Measurements from ENCODE around the gene PTPMT1.

The PTPMT1 gene

GRCh38 chr11:47532597-47533213 is 32.7 kb upstream of the PTPMT1 start:
- H3K27me3 ChIP-seq (replicated peaks in 2 of 5; ENCODE audit: control insufficient read depth in 4 of 5, insufficient read depth in 5 of 5, low read length in 4 of 5) = no peaks in the 10 kb centered on the region
- POLR2A ChIA-PET = interaction anchor here (0.6 kb wide), 1 partner anchor 11 kb away, joined by 4 read pairs; no protein-coding TSS in a partner anchor
- peaks cover 0 to 15% (median 6%) of the 10 kb centered on the region in 4 experiments for H3K4me1 ChIP-seq (ENCODE audit: control extremely low read depth in 1 of 4, control insufficient read depth in 4 of 4, insufficient read depth in 4 of 4, low read length in 3 of 4)
- WGBS (ENCODE audit: insufficient coverage) = 100% methylated on average over 1 of the region's 2 CpGs
- no peaks in the 10 kb centered on the region for H3K9me3 ChIP-seq (ENCODE audit: control extremely low read depth in 1 of 5, control insufficient read depth in 4 of 5, insufficient read depth in 2 of 5, low read depth in 1 of 5, low read length in 4 of 5)
- H3K27ac ChIP-seq (ENCODE audit: insufficient read depth in 1 of 2, low read depth in 1 of 2, low read length in 2 of 2, poor library complexity in 1 of 2, severe bottlenecking in 2 of 2) = peak overlapping the region; percentile 62 to 80
- peaks cover 4 to 10% (median 9%) of the 10 kb centered on the region in 4 experiments for H3K36me3 ChIP-seq (ENCODE audit: control insufficient read depth in 4 of 4, insufficient read depth in 4 of 4, low read length in 3 of 4)
- H3K4me3 ChIP-seq (ENCODE audit: control insufficient read depth in 1 of 7, extremely low read depth in 1 of 7, insufficient read depth in 4 of 7, low read depth in 2 of 7, low read length in 6 of 7) = no peak overlapping the region
- peak; percentile 32 to 83 (median 81) for DNase-seq
- CTCF ChIA-PET = interaction anchor here (1.0 to 4.1 kb wide), 9 partner anchors 9 to 84 kb away, joined by 3 to 20 read pairs (median 4); partner anchors contain the start of gene CELF1

- Histone ChIP-seq H3K9me3 (ENCODE audit: control extremely low read depth in 1 of 5, control insufficient read depth in 4 of 5, insufficient read depth in 2 of 5, low read depth in 1 of 5, low read length in 4 of 5) (no peaks in the 10 kb centered on the region), H3K4me1 (ENCODE audit: control extremely low read depth in 1 of 4, control insufficient read depth in 4 of 4, insufficient read depth in 4 of 4, low read length in 3 of 4) (peaks cover 0 to 16% (median 6%) of the 10 kb centered on the region in 4 experiments), H3K27ac (ENCODE audit: insufficient read depth in 1 of 2, low read depth in 1 of 2, low read length in 2 of 2, poor library complexity in 1 of 2, severe bottlenecking in 2 of 2) (peak overlapping the region in 1 of 2 experiments; percentile 80), H3K36me3 (ENCODE audit: control insufficient read depth in 4 of 4, insufficient read depth in 4 of 4, low read length in 3 of 4) (peaks cover 2 to 8% (median 7%) of the 10 kb centered on the region in 4 experiments), H3K27me3 (replicated peaks in 2 of 5; ENCODE audit: control insufficient read depth in 4 of 5, insufficient read depth in 5 of 5, low read length in 4 of 5) (no peaks in the 10 kb centered on the region), H3K4me3 (ENCODE audit: control insufficient read depth in 1 of 7, extremely low read depth in 1 of 7, insufficient read depth in 4 of 7, low read depth in 2 of 7, low read length in 6 of 7) (no peak overlapping the region)
- CTCF ChIA-PET = interaction anchor here (1.1 to 4.1 kb wide), 5 partner anchors 10 to 55 kb away, joined by 3 to 20 read pairs (median 6); no protein-coding TSS in a partner anchor
- whole genome bisulfite sequencing (ENCODE audit: insufficient coverage) = 80% methylated on average over 1 of the region's 2 CpGs
- POLR2A ChIA-PET = no interaction called here
- peak in 1 of 3 donors; percentile 15 for DNase-seq
These were observed 31.7 kb upstream of the PTPMT1 start for GRCh38 chr11:47533690-47534151.

- peak in 1 of 3 donors; percentile 19 for DNase-seq
- H3K36me3 ChIP-seq (ENCODE audit: control insufficient read depth in 4 of 4, insufficient read depth in 4 of 4, low read length in 3 of 4) = peaks cover 2 to 6% (median 5%) of the 10 kb centered on the region in 4 experiments
- ChIA-PET CTCF (interaction anchor here (0.6 to 4.1 kb wide), 8 partner anchors 9 to 157 kb away, joined by 3 to 20 read pairs (median 6); no protein-coding TSS in a partner anchor), POLR2A (interaction anchor here (0.8 kb wide), 1 partner anchor 21 kb away, joined by 4 read pairs; no protein-coding TSS in a partner anchor)
- no peaks in the 10 kb centered on the region for H3K9me3 ChIP-seq (ENCODE audit: control extremely low read depth in 1 of 5, control insufficient read depth in 4 of 5, insufficient read depth in 2 of 5, low read depth in 1 of 5, low read length in 4 of 5)
- no peak overlapping the region for H3K4me3 ChIP-seq (ENCODE audit: control insufficient read depth in 1 of 7, extremely low read depth in 1 of 7, insufficient read depth in 4 of 7, low read depth in 2 of 7, low read length in 6 of 7)
- no peaks in the 10 kb centered on the region for H3K27me3 ChIP-seq (replicated peaks in 2 of 5; ENCODE audit: control insufficient read depth in 4 of 5, insufficient read depth in 5 of 5, low read length in 4 of 5)
- H3K4me1 ChIP-seq (ENCODE audit: control extremely low read depth in 1 of 4, control insufficient read depth in 4 of 4, insufficient read depth in 4 of 4, low read length in 3 of 4) = peaks cover 0 to 25% (median 9%) of the 10 kb centered on the region in 4 experiments
- peak overlapping the region in 1 of 2 experiments; percentile 47 for H3K27ac ChIP-seq (ENCODE audit: insufficient read depth in 1 of 2, low read depth in 1 of 2, low read length in 2 of 2, poor library complexity in 1 of 2, severe bottlenecking in 2 of 2)
- WGBS (ENCODE audit: insufficient coverage) = 71% methylated on average over 1 of the region's 4 CpGs
These were observed 30.6 kb upstream of the PTPMT1 start for GRCh38 chr11:47534704-47535251.

GRCh38 chr11:47536915-47537314 is 28.5 kb upstream of the PTPMT1 start:
- peaks cover 0 to 35% (median 16%) of the 10 kb centered on the region in 4 experiments for H3K4me1 ChIP-seq (ENCODE audit: control extremely low read depth in 1 of 4, control insufficient read depth in 4 of 4, insufficient read depth in 4 of 4, low read length in 3 of 4)
- no peak for DNase-seq
- H3K27me3 ChIP-seq (replicated peaks in 2 of 5; ENCODE audit: control insufficient read depth in 4 of 5, insufficient read depth in 5 of 5, low read length in 4 of 5) = no peaks in the 10 kb centered on the region
- no CpG with 5 or more reads among the region's 3 CpGs for WGBS (ENCODE audit: insufficient coverage)
- peaks cover 2 to 5% (median 4%) of the 10 kb centered on the region in 4 experiments for H3K36me3 ChIP-seq (ENCODE audit: control insufficient read depth in 4 of 4, insufficient read depth in 4 of 4, low read length in 3 of 4)
- CTCF ChIA-PET = interaction anchor here (0.6 to 2.6 kb wide), 10 partner anchors 8 to 74 kb away, joined by 3 to 13 read pairs (median 4); no protein-coding TSS in a partner anchor
- POLR2A ChIA-PET = interaction anchor here (0.6 kb wide), 1 partner anchor 558 kb away, joined by 3 read pairs; no protein-coding TSS in a partner anchor
- no peak overlapping the region for H3K4me3 ChIP-seq (ENCODE audit: control insufficient read depth in 1 of 7, extremely low read depth in 1 of 7, insufficient read depth in 4 of 7, low read depth in 2 of 7, low read length in 6 of 7)
- no peak overlapping the region for H3K27ac ChIP-seq (ENCODE audit: insufficient read depth in 1 of 2, low read depth in 1 of 2, low read length in 2 of 2, poor library complexity in 1 of 2, severe bottlenecking in 2 of 2)
- H3K9me3 ChIP-seq (ENCODE audit: control extremely low read depth in 1 of 5, control insufficient read depth in 4 of 5, insufficient read depth in 2 of 5, low read depth in 1 of 5, low read length in 4 of 5) = no peaks in the 10 kb centered on the region

GRCh38 chr11:47538741-47539565 is 26.4 kb upstream of the PTPMT1 start:
- Histone ChIP-seq H3K4me1 (ENCODE audit: control extremely low read depth in 1 of 4, control insufficient read depth in 4 of 4, insufficient read depth in 4 of 4, low read length in 3 of 4) (peaks cover 0 to 23% (median 13%) of the 10 kb centered on the region in 4 experiments), H3K27me3 (replicated peaks in 2 of 5; ENCODE audit: control insufficient read depth in 4 of 5, insufficient read depth in 5 of 5, low read length in 4 of 5) (no peaks in the 10 kb centered on the region), H3K9me3 (ENCODE audit: control extremely low read depth in 1 of 5, control insufficient read depth in 4 of 5, insufficient read depth in 2 of 5, low read depth in 1 of 5, low read length in 4 of 5) (no peaks in the 10 kb centered on the region), H3K4me3 (ENCODE audit: control insufficient read depth in 1 of 7, extremely low read depth in 1 of 7, insufficient read depth in 4 of 7, low read depth in 2 of 7, low read length in 6 of 7) (no peak overlapping the region), H3K36me3 (ENCODE audit: control insufficient read depth in 4 of 4, insufficient read depth in 4 of 4, low read length in 3 of 4) (peaks cover 2 to 5% (median 4%) of the 10 kb centered on the region in 4 experiments), H3K27ac (ENCODE audit: insufficient read depth in 1 of 2, low read depth in 1 of 2, low read length in 2 of 2, poor library complexity in 1 of 2, severe bottlenecking in 2 of 2) (no peak overlapping the region)
- POLR2A ChIA-PET = interaction anchor here (0.6 kb wide), 1 partner anchor 14 kb away, joined by 3 read pairs; no protein-coding TSS in a partner anchor
- WGBS (ENCODE audit: insufficient coverage) = 87% methylated on average over 9 of the region's 10 CpGs
- DNase-seq = no peak
- CTCF ChIA-PET = interaction anchor here (0.9 to 3.3 kb wide), 7 partner anchors 8 to 49 kb away, joined by 3 to 13 read pairs (median 8); no protein-coding TSS in a partner anchor

GRCh38 chr11:47539681-47540039 is 25.7 kb upstream of the PTPMT1 start:
- Histone ChIP-seq H3K27me3 (replicated peaks in 2 of 5; ENCODE audit: control insufficient read depth in 4 of 5, insufficient read depth in 5 of 5, low read length in 4 of 5) (no peaks in the 10 kb centered on the region), H3K27ac (ENCODE audit: insufficient read depth in 1 of 2, low read depth in 1 of 2, low read length in 2 of 2, poor library complexity in 1 of 2, severe bottlenecking in 2 of 2) (no peak overlapping the region), H3K4me3 (ENCODE audit: control insufficient read depth in 1 of 7, extremely low read depth in 1 of 7, insufficient read depth in 4 of 7, low read depth in 2 of 7, low read length in 6 of 7) (no peak overlapping the region), H3K36me3 (ENCODE audit: control insufficient read depth in 4 of 4, insufficient read depth in 4 of 4, low read length in 3 of 4) (peaks cover 2 to 5% (median 4%) of the 10 kb centered on the region in 4 experiments), H3K4me1 (ENCODE audit: control extremely low read depth in 1 of 4, control insufficient read depth in 4 of 4, insufficient read depth in 4 of 4, low read length in 3 of 4) (peaks cover 0 to 22% (median 10%) of the 10 kb centered on the region in 4 experiments), H3K9me3 (ENCODE audit: control extremely low read depth in 1 of 5, control insufficient read depth in 4 of 5, insufficient read depth in 2 of 5, low read depth in 1 of 5, low read length in 4 of 5) (no peaks in the 10 kb centered on the region)
- CTCF ChIA-PET = interaction anchor here (0.8 to 3.3 kb wide), 9 partner anchors 9 to 50 kb away, joined by 3 to 13 read pairs (median 8); partner anchors contain the start of gene CELF1
- WGBS (ENCODE audit: insufficient coverage) = no CpG with 5 or more reads among the region's 2 CpGs
- POLR2A ChIA-PET = interaction anchor here (0.5 kb wide), 1 partner anchor 39 kb away, joined by 3 read pairs; no protein-coding TSS in a partner anchor
- no peak for DNase-seq

Measured in common myeloid progenitor, CD34-positive (primary cell).